Liver (tissue), 3 donors: Measurements from ENCODE around the gene STAB1.

Experiments used
- ATF3 ChIP-seq: IDR thresholded peaks from 2 replicates; pipeline ENCODE4 v1.6.1; 2016; ENCODE audit warnings: antibody characterized with exemption
- CTCF ChIP-seq: fragments of 150-350 bp; IDR thresholded peaks from 2 replicates; pipeline ENCODE4 v1.5.1; 2017; ENCODE audit warnings: improper control_type of control experiment, low read depth, low read length; ENCODE audit not compliant: missing input control
- HNF4A ChIP-seq, 2 donors: conservative IDR thresholded peaks; 2 replicates each; pipeline ENCODE4 v1.6.1; 2016; ENCODE audit warnings: antibody characterized with exemption in 2 of 2, mild to moderate bottlenecking in 2 of 2
- JUND ChIP-seq, 2 donors: IDR thresholded peaks; 2 replicates each; pipeline ENCODE4 v1.6.1; 2016; ENCODE audit warnings: antibody characterized with exemption in 2 of 2
- MAX ChIP-seq: IDR thresholded peaks from 2 replicates; pipeline ENCODE4 v1.6.1; 2016; ENCODE audit warnings: antibody characterized with exemption
- REST ChIP-seq: IDR thresholded peaks from 2 replicates; pipeline ENCODE4 v1.6.1; 2016; ENCODE audit warnings: antibody characterized with exemption, mild to moderate bottlenecking
- TAF1 ChIP-seq: conservative IDR thresholded peaks from 2 replicates; pipeline ENCODE4 v1.6.1; 2016; ENCODE audit warnings: antibody characterized with exemption, mild to moderate bottlenecking
- ZBTB33 ChIP-seq: IDR thresholded peaks from 2 replicates; pipeline ENCODE4 v1.6.1; 2016; ENCODE audit warnings: antibody characterized with exemption
- donor health status: healthy.
- donor health status: healthy.

- TF ChIP-seq CTCF (no peak), MAX (no peak), JUND (IDR thresholded peaks at IDR 0.05) (no peak), TAF1 (no peak), HNF4A (conservative IDR thresholded peaks at IDR 0.05) (no peak), ATF3 (no peak), ZBTB33 (no peak), REST (no peak)
Measured at GRCh38 chr3:52453496-52454249, 41.5 kb upstream of the STAB1 start, which contains the start of gene TNNC1.
